GM19468 (cell line): ENCODE measurements around the gene NRF1.
"Not testable (repeated sequence)": the region's sequence is repeated elsewhere in the genome, so short reads cannot be mapped to it uniquely, and the experiment has no call there.

Experiments used
- ATAC-seq: cut with Tn5 transposase; IDR thresholded peaks from one replicate; pipeline ENCODE4 v1.9.1; 2021; ENCODE audit warnings: mild to moderate bottlenecking, moderate library complexity, moderate number of reproducible peaks; ENCODE audit not compliant: unreplicated experiment; ENCODE audit errors: extremely low read depth

NRF1 gene

GRCh38 chr7:129611246-129612111 is at the start of gene NRF1:
NRF1 (plus strand) TSS chr7:129611720; CDS start chr7:129657352, 45,632 bp downstream.
- peak; percentile 52 for ATAC-seq

- not testable (repeated sequence) for ATAC-seq
These were observed 45.2 kb upstream of the NRF1 start for GRCh38 chr7:129566323-129566722.

DNA sequence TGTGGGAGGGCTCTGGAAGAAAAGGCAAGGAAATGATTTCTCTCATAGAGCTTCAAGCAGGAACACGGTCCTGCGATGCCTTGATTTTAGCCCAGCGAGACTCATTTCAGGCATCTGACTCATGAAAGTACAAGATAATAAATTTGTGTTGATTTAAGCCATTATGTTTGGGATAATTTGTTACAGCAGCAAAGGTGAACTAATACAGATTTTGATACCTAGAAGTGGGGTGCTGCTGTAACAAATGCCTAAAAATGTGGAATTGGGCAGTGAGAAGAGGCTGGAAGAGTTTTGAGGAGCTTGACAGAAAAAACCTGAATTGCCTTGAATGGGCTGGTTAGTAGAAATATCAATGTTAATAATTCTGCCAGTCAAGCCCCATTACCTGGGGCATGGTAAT is 44.1 kb upstream of the NRF1 start:
- ATAC-seq: no peak

- no peak for ATAC-seq
These were observed 43.3 kb upstream of the NRF1 start for GRCh38 chr7:129568240-129568639.

- ATAC-seq: no peak
These were observed 42.2 kb upstream of the NRF1 start for GRCh38 chr7:129569326-129569725.

DNA sequence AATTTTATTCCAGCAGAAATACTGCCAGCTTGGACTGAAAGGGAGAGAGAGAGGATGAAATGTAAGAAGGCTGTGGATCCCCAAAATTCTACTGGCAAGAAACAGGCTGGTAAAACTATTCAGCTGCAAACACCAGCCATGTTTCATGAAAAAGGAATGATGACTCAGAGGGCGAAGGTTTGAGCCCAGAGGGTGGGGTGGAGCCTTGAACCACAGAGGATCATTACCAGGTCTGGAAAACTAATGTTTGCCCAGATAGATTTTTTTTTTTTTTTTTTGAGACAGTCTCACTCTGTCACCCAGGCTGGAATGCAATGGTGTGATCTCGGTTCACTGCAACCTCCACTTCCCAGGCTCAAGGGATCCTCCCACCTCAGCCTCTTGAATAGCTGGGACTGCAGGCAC is 41.7 kb upstream of the NRF1 start:
- ATAC-seq: no peak

- ATAC-seq: no peak
These were observed 40.3 kb upstream of the NRF1 start for GRCh38 chr7:129571201-129571600.

DNA sequence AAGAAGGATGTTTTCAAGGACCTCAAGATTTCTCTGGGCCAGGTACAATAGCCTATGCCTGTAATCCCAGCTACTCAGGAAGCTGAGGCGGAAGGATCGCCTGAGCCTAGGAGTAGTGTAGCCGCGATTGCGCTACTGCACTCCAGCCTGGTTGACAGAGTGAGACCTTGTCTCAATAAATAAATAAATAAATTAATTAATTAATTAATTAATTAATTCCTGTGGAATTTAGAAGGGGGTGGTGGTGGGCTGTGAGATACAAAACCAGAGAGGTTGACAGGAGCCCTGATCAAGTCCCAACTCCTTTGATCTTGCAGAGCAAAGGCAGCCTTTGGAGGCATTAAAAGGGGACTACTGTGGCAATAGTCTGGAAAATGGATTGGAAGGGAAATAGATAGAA is 39.3 kb upstream of the NRF1 start:
- ATAC-seq: no peak

DNA sequence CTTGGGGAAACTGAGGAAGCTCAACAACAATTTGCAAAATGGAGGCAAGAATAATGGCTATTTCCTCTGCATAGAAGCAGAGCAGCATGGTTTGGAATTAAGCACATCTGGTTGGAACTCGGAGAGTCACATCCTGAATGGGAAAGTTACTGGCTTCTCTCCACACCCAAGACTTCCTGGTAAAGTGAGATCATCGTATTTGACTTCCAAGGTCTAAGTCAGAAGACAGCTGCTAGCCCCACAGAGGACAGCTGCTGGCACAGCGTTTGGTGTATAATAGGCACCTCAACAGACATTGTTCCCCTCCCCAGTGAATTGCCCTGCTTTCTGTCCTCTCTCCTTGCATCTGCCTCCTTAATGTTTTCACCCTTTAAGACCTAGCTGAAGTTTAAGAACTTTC is 37.0 kb upstream of the NRF1 start:
- ATAC-seq: no peak

- ATAC-seq: no peak
These were observed 35.8 kb upstream of the NRF1 start for GRCh38 chr7:129575699-129576098.

DNA sequence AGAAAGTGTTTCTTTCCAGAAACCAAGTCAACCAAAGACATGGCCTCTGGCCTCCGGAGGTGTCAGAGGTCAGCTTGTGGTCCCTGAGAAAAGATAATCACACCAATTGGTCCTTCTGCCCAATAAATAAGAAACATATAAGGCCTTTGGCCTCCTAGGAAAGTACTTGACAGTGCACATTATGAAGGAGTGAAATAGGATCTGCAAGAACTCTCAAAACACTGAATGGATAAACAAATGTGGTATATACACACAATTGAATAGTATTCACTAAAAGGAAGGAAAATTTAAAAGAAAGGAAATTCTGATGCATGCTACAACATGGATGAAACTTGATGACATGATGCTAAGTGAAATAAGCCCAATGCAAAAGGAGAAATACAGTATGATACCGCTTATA is 35.4 kb upstream of the NRF1 start:
- ATAC-seq: no peak

- no peak for ATAC-seq
These were observed 32.7 kb upstream of the NRF1 start for GRCh38 chr7:129578829-129579228.

DNA sequence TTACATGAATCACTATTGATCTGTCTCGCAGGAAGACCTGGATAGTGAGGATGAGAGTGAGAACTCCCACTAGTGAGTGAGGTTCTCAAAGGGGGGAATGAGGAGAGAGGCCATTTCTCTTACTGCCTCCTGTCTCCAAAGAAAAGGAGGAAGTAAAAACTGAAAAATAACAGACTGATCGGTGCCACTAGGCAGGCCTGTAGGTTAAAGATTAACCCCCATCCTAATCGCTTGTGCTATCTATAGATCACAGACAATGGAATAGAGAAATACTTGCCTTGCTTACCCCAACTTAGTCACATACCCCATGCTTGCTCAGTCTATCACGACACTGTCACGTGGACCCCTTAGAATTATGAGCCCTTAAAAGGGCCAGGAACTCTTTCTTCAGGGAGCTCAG is 25.3 kb upstream of the NRF1 start:
- ATAC-seq: not testable (repeated sequence)

GRCh38 chr7:129588268-129588667 is 23.3 kb upstream of the NRF1 start:
- no peak for ATAC-seq

- no peak for ATAC-seq
These were observed 19.7 kb upstream of the NRF1 start for GRCh38 chr7:129591868-129592267.

DNA sequence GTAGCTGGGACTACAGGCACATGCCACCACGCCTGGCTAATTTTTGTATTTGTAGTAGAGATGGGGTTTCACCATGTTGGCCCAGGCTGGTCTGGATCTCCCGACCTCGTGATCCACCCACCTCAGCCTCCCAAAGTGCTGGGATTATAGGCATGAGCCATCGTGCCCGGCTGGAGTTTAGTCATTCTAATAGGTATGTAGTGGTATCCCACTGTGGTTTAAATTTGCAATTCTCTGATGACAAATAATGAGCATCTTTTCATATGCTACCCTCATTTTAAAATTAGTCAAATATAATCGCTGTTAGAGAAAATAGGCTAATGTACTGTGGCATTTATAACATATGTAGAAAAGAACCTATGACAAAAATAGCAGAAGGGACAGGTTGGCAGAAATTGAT is 15.1 kb upstream of the NRF1 start:
- not testable (repeated sequence) for ATAC-seq

DNA sequence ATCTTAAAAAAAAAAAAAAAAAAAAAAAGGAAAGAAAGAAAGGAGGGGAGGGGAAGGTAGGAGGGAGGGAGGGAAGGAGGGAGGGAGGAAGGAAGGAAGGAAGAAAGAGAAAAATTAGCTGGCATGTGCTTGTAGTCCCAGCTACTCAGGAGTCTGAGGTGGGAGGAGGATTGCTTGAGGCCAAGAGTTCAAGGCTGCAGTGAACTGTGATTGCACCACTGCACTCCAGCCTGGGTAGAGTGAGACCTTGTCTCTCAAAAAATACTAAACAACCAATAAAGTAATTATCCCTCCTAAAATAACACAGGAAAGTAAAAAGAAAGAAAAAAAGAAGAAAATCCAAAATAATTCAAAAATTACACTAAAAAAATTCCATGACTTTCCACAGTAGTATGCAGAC is 13.8 kb upstream of the NRF1 start:
- no peak for ATAC-seq

- no peak for ATAC-seq
These were observed 12.3 kb upstream of the NRF1 start for GRCh38 chr7:129599174-129599573.

DNA sequence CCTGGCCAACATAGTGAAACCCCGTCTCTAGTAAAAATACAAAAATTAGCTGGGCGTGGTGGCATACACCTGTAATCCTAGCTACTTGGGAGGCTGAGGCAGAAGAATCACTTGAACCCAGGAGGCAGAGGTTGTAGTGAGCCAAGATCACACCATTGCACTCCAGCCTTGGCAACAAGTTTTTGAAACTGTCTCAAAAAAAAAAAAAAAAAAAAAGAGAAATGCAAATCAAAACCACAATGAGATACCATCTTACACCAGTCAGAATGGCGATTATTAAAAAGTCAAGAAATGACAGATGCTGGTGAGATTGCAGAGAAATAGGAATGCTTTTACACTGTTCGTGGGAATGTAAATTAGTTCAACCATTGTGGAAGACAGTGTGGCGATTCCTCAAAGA is 7.9 kb upstream of the NRF1 start:
- not testable (repeated sequence) for ATAC-seq

DNA sequence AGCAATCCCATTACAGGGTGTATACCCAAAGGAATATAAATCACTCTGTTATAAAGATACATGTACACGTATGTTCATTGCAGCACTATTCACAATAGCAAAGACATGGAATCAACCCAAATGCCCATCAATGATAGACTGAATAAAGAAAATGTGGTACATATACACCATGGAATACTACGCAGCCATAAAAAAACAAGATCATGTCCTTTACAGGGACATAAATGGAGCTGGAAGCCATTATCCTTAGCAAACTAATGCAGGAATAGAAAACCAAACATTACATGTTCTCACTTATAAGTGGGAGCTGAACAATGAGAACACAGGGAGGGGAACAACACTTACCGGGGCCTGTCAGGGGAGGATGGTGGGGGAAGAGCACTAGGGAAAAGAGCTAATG is 7.5 kb upstream of the NRF1 start:
- not testable (repeated sequence) for ATAC-seq

DNA sequence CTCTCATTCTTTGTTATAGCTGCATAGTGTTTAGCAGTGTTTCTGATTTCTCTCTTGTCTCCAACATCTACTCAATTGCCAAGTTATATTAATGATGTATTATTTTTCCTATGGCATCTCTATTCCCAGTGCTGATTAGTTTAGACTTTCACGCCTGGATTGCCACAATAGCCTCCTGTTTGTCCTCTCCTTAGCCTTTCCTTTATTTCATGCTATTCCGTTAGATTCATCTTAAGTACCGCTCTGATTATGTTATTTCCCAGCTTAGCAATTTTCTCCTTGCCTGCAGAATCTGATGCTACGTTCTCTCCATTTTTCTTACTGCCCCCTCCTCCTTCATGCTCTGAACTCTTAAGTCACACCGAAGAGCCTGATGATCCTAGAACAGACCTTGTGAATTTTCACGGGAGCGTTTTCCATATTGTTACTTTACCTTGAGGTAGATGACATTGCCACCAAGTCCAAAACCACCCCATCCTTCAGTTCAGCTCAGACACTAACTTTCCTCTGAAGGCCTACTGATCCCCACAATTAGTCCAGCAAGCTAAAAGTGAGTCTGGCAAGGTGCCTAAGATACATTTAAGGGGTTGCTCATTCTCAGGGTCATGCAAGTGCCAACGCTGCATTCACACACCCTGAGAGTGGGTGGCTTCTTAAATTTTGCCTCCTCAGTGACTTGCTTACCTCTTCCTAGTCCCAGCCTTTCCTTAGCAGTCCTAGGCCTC is 6.6 kb upstream of the NRF1 start:
- ATAC-seq: no peak
